ENCODE measurements around the gene GRIN2C.

GRCh38 chr17:74904687-74905409 is 45.2 kb upstream of the GRIN2C start:
- TF ChIP-seq, protein P1, sequence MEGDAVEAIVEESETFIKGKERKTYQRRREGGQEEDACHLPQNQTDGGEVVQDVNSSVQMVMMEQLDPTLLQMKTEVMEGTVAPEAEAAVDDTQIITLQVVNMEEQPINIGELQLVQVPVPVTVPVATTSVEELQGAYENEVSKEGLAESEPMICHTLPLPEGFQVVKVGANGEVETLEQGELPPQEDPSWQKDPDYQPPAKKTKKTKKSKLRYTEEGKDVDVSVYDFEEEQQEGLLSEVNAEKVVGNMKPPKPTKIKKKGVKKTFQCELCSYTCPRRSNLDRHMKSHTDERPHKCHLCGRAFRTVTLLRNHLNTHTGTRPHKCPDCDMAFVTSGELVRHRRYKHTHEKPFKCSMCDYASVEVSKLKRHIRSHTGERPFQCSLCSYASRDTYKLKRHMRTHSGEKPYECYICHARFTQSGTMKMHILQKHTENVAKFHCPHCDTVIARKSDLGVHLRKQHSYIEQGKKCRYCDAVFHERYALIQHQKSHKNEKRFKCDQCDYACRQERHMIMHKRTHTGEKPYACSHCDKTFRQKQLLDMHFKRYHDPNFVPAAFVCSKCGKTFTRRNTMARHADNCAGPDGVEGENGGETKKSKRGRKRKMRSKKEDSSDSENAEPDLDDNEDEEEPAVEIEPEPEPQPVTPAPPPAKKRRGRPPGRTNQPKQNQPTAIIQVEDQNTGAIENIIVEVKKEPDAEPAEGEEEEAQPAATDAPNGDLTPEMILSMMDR (IDR thresholded peaks at IDR 0.05; ENCODE audit: low read length), result no peak
- no peak for TF ChIP-seq EZH2 (IDR thresholded peaks at IDR 0.05; ENCODE audit: borderline replicate concordance, low read length)

All from OCI-LY1 (cell line).